ENCODE data around the gene ACOXL.

The ACOXL gene

DNA sequence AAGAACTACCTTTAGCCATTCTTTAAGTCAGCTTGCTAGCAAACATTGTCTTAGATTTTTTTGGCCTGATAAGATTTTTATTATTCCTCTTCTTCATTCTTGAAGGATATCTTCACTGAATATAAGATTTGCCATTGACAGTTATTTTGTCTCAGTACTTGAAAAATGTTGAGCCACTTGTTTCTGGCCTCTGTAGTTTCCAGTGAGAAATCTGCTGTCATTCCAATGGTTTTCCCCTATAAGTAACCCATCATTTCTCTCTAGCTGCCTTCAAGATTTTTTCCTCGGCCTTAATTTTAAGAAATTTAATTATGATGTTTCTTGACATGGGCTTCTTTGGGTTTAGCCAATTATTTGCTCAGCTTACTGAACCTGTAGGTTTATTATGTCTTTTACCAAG is 32.6 kb downstream of the ACOXL start (continued):
- TF ChIP-seq, protein P1, sequence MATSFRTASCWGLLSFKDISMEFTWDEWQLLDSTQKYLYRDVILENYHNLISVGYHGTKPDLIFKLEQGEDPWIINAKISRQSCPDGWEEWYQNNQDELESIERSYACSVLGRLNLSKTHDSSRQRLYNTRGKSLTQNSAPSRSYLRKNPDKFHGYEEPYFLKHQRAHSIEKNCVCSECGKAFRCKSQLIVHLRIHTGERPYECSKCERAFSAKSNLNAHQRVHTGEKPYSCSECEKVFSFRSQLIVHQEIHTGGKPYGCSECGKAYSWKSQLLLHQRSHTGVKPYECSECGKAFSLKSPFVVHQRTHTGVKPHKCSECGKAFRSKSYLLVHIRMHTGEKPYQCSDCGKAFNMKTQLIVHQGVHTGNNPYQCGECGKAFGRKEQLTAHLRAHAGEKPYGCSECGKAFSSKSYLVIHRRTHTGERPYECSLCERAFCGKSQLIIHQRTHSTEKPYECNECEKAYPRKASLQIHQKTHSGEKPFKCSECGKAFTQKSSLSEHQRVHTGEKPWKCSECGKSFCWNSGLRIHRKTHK (tag by site-specific recombination; IDR thresholded peaks at IDR 0.05), result no peak
- TF ChIP-seq ZNF560 (tag by site-specific recombination; IDR thresholded peaks at IDR 0.05; ENCODE audit: borderline replicate concordance) (no peak), ZNF19 (tag by site-specific recombination; IDR thresholded peaks at IDR 0.05; ENCODE audit: low read depth) (no peak), ZSCAN23 (tag by site-specific recombination; IDR thresholded peaks at IDR 0.05) (no peak), GLIS2 (tag by site-specific recombination; IDR thresholded peaks at IDR 0.05) (no peak), ZNF544 (tag by site-specific recombination; IDR thresholded peaks at IDR 0.05) (no peak), ZNF37A (tag by site-specific recombination; IDR thresholded peaks at IDR 0.05) (no peak), ZNF677 (tag by site-specific recombination; IDR thresholded peaks at IDR 0.05) (no peak), ZNF843 (tag by site-specific recombination; IDR thresholded peaks at IDR 0.05) (no peak), TRIM28 (IDR thresholded peaks at IDR 0.05; ENCODE audit: borderline replicate concordance, low read length) (no peak)
- TF ChIP-seq, protein P2, sequence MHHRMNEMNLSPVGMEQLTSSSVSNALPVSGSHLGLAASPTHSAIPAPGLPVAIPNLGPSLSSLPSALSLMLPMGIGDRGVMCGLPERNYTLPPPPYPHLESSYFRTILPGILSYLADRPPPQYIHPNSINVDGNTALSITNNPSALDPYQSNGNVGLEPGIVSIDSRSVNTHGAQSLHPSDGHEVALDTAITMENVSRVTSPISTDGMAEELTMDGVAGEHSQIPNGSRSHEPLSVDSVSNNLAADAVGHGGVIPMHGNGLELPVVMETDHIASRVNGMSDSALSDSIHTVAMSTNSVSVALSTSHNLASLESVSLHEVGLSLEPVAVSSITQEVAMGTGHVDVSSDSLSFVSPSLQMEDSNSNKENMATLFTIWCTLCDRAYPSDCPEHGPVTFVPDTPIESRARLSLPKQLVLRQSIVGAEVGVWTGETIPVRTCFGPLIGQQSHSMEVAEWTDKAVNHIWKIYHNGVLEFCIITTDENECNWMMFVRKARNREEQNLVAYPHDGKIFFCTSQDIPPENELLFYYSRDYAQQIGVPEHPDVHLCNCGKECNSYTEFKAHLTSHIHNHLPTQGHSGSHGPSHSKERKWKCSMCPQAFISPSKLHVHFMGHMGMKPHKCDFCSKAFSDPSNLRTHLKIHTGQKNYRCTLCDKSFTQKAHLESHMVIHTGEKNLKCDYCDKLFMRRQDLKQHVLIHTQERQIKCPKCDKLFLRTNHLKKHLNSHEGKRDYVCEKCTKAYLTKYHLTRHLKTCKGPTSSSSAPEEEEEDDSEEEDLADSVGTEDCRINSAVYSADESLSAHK (tag by site-specific recombination; IDR thresholded peaks at IDR 0.05), result no peak
- TF ChIP-seq, protein P3, sequence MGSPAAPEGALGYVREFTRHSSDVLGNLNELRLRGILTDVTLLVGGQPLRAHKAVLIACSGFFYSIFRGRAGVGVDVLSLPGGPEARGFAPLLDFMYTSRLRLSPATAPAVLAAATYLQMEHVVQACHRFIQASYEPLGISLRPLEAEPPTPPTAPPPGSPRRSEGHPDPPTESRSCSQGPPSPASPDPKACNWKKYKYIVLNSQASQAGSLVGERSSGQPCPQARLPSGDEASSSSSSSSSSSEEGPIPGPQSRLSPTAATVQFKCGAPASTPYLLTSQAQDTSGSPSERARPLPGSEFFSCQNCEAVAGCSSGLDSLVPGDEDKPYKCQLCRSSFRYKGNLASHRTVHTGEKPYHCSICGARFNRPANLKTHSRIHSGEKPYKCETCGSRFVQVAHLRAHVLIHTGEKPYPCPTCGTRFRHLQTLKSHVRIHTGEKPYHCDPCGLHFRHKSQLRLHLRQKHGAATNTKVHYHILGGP (tag by site-specific recombination; IDR thresholded peaks at IDR 0.05), result no peak
- TF ChIP-seq, protein P4, sequence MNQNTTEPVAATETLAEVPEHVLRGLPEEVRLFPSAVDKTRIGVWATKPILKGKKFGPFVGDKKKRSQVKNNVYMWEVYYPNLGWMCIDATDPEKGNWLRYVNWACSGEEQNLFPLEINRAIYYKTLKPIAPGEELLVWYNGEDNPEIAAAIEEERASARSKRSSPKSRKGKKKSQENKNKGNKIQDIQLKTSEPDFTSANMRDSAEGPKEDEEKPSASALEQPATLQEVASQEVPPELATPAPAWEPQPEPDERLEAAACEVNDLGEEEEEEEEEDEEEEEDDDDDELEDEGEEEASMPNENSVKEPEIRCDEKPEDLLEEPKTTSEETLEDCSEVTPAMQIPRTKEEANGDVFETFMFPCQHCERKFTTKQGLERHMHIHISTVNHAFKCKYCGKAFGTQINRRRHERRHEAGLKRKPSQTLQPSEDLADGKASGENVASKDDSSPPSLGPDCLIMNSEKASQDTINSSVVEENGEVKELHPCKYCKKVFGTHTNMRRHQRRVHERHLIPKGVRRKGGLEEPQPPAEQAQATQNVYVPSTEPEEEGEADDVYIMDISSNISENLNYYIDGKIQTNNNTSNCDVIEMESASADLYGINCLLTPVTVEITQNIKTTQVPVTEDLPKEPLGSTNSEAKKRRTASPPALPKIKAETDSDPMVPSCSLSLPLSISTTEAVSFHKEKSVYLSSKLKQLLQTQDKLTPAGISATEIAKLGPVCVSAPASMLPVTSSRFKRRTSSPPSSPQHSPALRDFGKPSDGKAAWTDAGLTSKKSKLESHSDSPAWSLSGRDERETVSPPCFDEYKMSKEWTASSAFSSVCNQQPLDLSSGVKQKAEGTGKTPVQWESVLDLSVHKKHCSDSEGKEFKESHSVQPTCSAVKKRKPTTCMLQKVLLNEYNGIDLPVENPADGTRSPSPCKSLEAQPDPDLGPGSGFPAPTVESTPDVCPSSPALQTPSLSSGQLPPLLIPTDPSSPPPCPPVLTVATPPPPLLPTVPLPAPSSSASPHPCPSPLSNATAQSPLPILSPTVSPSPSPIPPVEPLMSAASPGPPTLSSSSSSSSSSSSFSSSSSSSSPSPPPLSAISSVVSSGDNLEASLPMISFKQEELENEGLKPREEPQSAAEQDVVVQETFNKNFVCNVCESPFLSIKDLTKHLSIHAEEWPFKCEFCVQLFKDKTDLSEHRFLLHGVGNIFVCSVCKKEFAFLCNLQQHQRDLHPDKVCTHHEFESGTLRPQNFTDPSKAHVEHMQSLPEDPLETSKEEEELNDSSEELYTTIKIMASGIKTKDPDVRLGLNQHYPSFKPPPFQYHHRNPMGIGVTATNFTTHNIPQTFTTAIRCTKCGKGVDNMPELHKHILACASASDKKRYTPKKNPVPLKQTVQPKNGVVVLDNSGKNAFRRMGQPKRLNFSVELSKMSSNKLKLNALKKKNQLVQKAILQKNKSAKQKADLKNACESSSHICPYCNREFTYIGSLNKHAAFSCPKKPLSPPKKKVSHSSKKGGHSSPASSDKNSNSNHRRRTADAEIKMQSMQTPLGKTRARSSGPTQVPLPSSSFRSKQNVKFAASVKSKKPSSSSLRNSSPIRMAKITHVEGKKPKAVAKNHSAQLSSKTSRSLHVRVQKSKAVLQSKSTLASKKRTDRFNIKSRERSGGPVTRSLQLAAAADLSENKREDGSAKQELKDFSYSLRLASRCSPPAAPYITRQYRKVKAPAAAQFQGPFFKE (tag by site-specific recombination; IDR thresholded peaks at IDR 0.05; ENCODE audit: borderline replicate concordance), result no peak

DNA sequence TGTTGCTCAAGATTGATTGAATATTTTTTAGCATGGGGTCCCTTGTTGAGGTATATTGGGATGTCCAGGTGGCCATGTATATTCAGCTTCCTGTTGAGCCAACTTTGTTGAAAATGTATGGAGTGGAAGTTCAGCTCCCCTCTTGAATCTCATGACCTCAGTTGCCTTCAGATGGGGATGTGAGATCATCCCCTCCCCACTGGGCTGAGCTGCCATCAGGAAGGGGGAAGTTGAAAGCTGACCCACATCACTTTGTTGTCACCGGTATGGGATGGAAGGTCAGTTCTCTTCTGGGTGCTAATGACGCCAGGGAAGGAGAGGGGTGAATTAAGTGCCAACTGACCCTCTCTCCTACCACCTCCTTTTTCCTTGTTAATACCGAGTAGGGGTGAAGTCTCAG is 33.9 kb downstream of the ACOXL start:
- CTCF ChIA-PET, result no interaction called here
- Histone ChIP-seq H3K36me3 (ENCODE audit: control insufficient read depth in 2 of 2, insufficient read depth in 1 of 2, low read length in 2 of 2) (no peaks in the 10 kb centered on the region), H3K9me3 (ENCODE audit: control insufficient read depth, insufficient read depth, low read depth, low read length) (no peaks in the 10 kb centered on the region), H3K4me3 (ENCODE audit: low read depth, low read length) (no peak overlapping the region), H3K4me1 (ENCODE audit: control insufficient read depth, insufficient read depth, low read length) (peaks cover 12% of the 10 kb centered on the region), H3K27ac (ENCODE audit: extremely low read depth, low read depth, low read length) (no peak overlapping the region)
- no peak for TF ChIP-seq SP3 (tag by site-specific recombination; IDR thresholded peaks at IDR 0.05)
- TF ChIP-seq, protein P5, sequence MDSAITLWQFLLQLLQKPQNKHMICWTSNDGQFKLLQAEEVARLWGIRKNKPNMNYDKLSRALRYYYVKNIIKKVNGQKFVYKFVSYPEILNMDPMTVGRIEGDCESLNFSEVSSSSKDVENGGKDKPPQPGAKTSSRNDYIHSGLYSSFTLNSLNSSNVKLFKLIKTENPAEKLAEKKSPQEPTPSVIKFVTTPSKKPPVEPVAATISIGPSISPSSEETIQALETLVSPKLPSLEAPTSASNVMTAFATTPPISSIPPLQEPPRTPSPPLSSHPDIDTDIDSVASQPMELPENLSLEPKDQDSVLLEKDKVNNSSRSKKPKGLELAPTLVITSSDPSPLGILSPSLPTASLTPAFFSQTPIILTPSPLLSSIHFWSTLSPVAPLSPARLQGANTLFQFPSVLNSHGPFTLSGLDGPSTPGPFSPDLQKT (IDR thresholded peaks at IDR 0.05; ENCODE audit: borderline replicate concordance, low read depth, low read length), result no peak
- TF ChIP-seq, protein P6, sequence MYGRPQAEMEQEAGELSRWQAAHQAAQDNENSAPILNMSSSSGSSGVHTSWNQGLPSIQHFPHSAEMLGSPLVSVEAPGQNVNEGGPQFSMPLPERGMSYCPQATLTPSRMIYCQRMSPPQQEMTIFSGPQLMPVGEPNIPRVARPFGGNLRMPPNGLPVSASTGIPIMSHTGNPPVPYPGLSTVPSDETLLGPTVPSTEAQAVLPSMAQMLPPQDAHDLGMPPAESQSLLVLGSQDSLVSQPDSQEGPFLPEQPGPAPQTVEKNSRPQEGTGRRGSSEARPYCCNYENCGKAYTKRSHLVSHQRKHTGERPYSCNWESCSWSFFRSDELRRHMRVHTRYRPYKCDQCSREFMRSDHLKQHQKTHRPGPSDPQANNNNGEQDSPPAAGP (tag by site-specific recombination; IDR thresholded peaks at IDR 0.05), result no peak
- POLR2A ChIA-PET, result no interaction called here

Data from HEK293 (cell line).